Measurements from ENCODE around the gene OTUD5. TPM values are rescaled to one million over a fixed set of nuclear protein-coding genes. Genes with fewer than 3 reads are reported as not detected.
A peak's percentile ranks its signal among the peaks of the same experiment; 100 is the strongest.

OTUD5 gene
- total RNA-seq, 2 donors from 2014 or later = 28.4 to 40.5 TPM

GRCh38 chrX:48969471-48969870 lies 12.1 kb upstream of the OTUD5 start:
- Histone ChIP-seq H3K36me3 (no peaks in the 10 kb centered on the region), H3K9me3 (no peaks in the 10 kb centered on the region), H3K27ac (no peak overlapping the region), H3K4me1 (ENCODE audit: control insufficient read depth in 1 of 2, low read depth in 2 of 2) (peaks cover 0 to 2% of the 10 kb centered on the region in 2 donors), H3K27me3 (replicated peaks; ENCODE audit: insufficient read depth) (no peaks in the 10 kb centered on the region), H3K4me3 (no peak overlapping the region)
- DNase-seq (ENCODE audit: low spot score) (no peak), ATAC-seq (ENCODE audit: insufficient number of reproducible peaks, low FRiP score, low read depth) (no peak)
- TF ChIP-seq CTCF (IDR thresholded peaks at IDR 0.05) = no peak

DNA sequence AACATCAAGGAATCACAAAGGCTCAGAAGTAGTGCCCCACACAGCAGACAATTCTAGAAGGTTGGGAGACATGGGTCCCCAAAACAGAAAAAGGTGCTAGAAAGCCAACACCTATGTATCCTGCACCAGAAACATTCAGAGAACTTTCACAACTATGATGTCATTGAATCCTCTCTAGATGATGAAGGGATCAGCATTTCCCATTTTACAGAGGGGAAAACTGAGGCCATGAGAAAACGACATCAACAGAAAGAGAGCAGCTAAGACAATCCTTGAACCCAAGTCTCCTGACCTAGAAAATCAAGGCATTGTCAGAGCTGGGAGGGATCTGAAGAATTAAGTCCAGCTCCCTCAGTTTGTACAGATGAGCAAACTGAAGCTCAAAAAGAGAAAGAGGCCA lies 11.0 kb upstream of the OTUD5 start:
- Histone ChIP-seq H3K4me3 (no peak overlapping the region), H3K36me3 (no peaks in the 10 kb centered on the region), H3K4me1 (ENCODE audit: control insufficient read depth in 1 of 2, low read depth in 2 of 2) (peaks cover 0 to 2% of the 10 kb centered on the region in 2 donors), H3K27me3 (replicated peaks; ENCODE audit: insufficient read depth) (no peaks in the 10 kb centered on the region), H3K9me3 (no peaks in the 10 kb centered on the region), H3K27ac (no peak overlapping the region)
- no peak for TF ChIP-seq CTCF (IDR thresholded peaks at IDR 0.05)
- DNase-seq (ENCODE audit: low spot score) (no peak), ATAC-seq (ENCODE audit: insufficient number of reproducible peaks, low FRiP score, low read depth) (no peak)

DNA sequence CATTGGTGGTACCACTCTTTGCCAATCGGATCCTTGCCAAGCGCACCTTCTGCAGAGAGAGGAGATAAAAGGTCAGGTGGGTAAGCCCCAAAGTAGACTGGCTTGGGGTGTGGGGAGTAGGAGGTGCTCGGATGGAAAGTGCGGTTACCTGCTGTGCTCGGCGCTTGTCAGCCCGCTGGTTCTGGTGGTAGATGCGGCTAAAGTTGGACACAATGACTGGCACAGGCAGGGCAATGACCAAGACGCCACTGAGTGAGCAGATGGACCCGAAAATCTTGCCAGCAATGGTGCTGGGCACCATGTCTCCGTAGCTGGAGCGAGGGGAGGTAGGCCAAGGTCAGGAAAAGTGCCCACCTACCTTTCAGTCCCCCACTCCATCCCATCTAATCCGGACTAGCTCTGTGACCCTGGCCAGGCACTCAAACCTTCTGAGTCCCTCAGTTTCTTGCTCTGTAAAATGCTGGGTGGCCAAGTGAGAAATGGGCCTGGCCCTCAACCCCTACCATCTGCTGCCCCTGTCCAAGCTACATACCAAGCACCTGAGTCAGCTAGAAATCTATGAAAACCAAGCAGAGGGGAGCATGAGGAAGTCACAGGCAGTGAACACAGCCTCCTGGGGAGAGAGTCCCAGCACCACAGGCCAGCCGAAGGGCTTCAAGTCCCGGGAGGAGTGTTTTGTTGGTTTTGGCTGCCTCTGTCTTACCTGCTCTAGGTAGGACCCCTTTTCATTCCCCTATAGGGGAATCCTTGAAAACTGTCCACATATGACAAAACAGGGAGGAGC lies 9.6 kb upstream of the OTUD5 start:
- ATAC-seq (ENCODE audit: insufficient number of reproducible peaks, low FRiP score, low read depth) (no peak), DNase-seq (ENCODE audit: low spot score) (no peak)
- no peak overlapping the region for H3K27ac ChIP-seq
- TF ChIP-seq CTCF (IDR thresholded peaks at IDR 0.05) = no peak
- no peaks in the 10 kb centered on the region for H3K9me3 ChIP-seq
- no peaks in the 10 kb centered on the region for H3K36me3 ChIP-seq
- H3K27me3 ChIP-seq (replicated peaks; ENCODE audit: insufficient read depth) = no peaks in the 10 kb centered on the region
- peaks cover 0 to under 1% of the 10 kb centered on the region in 2 donors for H3K4me1 ChIP-seq (ENCODE audit: control insufficient read depth in 1 of 2, low read depth in 2 of 2)
- no peak overlapping the region for H3K4me3 ChIP-seq

GRCh38 chrX:48965959-48966358 lies 8.6 kb upstream of the OTUD5 start:
- Histone ChIP-seq H3K4me3 (no peak overlapping the region), H3K36me3 (no peaks in the 10 kb centered on the region), H3K9me3 (no peaks in the 10 kb centered on the region), H3K27ac (no peak overlapping the region), H3K4me1 (ENCODE audit: control insufficient read depth in 1 of 2, low read depth in 2 of 2) (no peaks in the 10 kb centered on the region), H3K27me3 (replicated peaks; ENCODE audit: insufficient read depth) (no peaks in the 10 kb centered on the region)
- ATAC-seq (ENCODE audit: insufficient number of reproducible peaks, low FRiP score, low read depth) = no peak
- no peak for TF ChIP-seq CTCF (IDR thresholded peaks at IDR 0.05)
- no peak for DNase-seq (ENCODE audit: low spot score)

- H3K4me3 ChIP-seq = no peak overlapping the region
- no peaks in the 10 kb centered on the region for H3K9me3 ChIP-seq
- peak overlapping the region in 1 of 2 donors; percentile 12 for H3K27ac ChIP-seq
- DNase-seq (ENCODE audit: low spot score) (no peak), ATAC-seq (ENCODE audit: insufficient number of reproducible peaks, low FRiP score, low read depth) (no peak)
- no peak for TF ChIP-seq CTCF (IDR thresholded peaks at IDR 0.05)
- H3K27me3 ChIP-seq (replicated peaks; ENCODE audit: insufficient read depth) = no peaks in the 10 kb centered on the region
- no peaks in the 10 kb centered on the region for H3K36me3 ChIP-seq
- peaks cover 0 to 5% of the 10 kb centered on the region in 2 donors for H3K4me1 ChIP-seq (ENCODE audit: control insufficient read depth in 1 of 2, low read depth in 2 of 2)
Observed at GRCh38 chrX:48961585-48962091, 4.2 kb upstream of the OTUD5 start.
